GM18873 (cell line): ENCODE data around the gene VTI1A.

ENCODE experiments used
- ATAC-seq: cut with Tn5 transposase; IDR thresholded peaks from one replicate; pipeline ENCODE4 v1.9.1; 2021; ENCODE audit warnings: mild to moderate bottlenecking, moderate library complexity, moderate number of reproducible peaks; ENCODE audit not compliant: unreplicated experiment, low FRiP score

VTI1A gene

DNA sequence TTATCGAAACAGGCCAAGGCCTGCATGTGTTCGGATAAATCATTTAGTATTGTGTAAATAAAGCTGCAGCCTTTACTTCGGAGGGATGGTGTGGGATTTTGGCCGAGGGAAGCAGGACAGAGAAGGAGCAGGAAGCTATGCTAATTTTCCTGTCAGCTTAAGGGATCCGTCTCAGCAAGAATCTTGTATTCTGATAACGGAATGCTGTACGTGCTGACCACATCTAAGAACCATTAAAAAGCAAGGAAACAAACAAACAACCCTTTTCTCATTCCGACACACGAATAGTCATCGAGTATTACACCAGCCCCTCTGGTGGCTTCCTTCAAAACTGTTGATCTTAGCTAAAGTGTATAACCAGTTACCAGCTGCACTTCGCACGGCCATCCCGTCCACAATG, 369.9 kb downstream of the VTI1A start:
- ATAC-seq = no peak

- ATAC-seq = no peak
These were observed 371.2 kb downstream of the VTI1A start for GRCh38 chr10:112817981-112818777.

DNA sequence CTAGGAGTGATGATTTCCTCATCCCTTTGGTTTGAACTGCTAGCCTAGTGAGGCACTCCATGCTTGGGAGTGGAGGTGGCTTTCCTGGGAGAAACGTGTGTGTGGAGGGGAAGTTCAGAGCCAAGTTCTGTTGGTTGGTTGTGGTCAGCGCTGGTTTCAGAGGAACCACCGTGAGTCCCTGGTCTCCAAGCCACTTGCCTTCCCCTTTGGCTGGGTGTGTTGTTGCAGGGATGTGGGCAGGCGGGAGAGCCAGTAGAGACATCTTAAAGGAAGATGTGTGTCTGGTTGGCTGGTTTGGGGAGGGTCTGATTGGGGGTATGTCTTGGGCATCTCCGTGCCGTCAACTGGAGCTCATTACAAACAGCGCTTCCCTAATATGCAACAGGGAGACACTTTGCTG, 372.2 kb downstream of the VTI1A start:
- ATAC-seq = no peak

- no peak for ATAC-seq
These were observed 373.3 kb downstream of the VTI1A start for GRCh38 chr10:112820320-112820719.

DNA sequence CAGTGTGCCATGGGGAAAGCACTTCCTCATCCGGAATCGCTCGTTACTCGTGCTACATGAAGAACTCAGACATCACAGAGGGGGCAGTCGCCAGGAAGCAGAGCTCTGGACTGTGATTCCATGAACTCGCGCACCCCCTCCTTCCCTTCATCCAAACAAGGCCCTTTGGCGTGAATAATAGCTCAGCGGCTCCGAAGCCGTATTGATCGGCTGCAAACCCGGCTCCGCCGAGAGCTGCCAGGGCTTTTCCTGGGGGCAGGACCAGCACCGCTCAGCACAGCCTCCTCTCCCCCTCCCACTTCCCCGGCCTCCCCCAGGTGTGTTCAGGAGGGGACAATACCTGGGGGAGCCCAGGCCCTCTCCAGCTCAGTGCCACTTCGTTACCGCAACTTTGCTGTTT, 374.0 kb downstream of the VTI1A start:
- no peak for ATAC-seq

DNA sequence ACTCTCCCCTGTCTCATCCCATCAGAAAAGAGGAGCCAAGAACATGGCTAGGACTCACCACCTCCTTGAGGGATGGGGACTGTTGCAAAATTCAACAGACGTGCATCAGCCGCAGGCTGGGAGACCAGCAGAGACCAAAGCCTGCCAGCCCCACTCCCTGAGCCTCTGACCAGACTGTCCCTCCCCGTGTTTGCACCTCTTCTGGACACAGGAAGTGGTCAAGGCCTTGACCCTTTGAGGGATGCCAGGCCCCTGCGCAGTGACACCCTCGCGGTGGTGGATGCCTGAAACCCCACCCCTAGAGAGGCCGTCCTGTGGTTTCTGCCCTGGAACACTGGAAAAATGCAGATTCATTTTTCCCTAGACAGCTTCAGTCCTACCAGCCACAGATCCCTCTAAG, 374.6 kb downstream of the VTI1A start:
- ATAC-seq = no peak

GRCh38 chr10:112823007-112823406, 376.0 kb downstream of the VTI1A start:
- no peak for ATAC-seq

DNA sequence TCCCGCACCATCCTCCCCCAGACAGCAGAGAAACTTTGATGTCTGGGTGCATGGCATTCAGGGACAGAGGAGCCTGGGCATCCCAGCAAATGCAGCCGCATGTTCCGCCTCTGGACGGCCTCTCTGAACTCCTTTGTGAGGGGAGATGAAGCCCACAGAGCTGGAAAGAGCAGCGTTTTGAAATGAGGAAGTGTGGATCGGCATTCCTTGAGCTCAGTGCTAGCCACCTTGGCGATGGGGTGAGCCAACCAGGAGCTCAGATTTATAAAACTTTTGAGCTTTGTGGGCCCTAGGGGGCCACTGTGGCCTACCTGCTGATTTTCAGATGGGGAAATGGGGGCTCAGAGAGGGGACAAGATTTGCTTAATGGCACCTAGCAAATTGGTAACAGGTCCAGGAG, 376.6 kb downstream of the VTI1A start:
- ATAC-seq = no peak

DNA sequence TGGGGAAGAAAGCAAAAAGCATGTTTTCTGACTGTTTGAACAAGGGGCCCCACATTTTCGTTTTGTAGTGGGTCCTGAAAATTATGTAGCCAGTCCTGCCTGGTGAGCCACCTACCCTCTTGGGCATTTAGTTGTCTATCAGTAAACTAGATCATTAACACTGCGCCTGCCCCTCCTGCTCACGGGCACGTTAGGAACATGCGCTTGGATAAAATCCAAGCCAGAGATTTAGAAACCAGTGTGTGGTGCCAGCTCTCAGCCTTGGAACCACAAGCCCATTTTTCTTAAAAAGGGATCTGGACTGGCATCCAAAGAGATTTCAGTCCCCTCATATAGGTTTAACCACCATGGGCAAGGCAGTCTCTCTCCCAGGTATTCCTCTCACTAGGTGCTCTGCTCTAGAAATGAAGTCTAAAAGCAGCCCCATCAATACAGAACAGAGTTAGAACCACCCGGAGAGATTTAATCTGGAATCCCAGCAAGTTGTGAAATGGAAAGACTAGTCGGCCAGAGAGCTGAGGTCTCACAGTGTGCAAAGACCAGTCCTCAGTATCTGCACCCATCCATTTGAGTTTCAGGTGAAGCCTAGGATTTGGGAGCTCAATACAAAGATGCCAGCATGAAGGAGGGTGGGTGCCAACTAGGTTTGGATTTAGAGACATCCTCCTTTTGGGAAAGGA, 379.1 kb downstream of the VTI1A start:
- no peak for ATAC-seq

- no peak for ATAC-seq
These were observed 380.1 kb downstream of the VTI1A start for GRCh38 chr10:112827086-112827485.

- ATAC-seq = no peak
These were observed 380.9 kb downstream of the VTI1A start for GRCh38 chr10:112827951-112828350.

DNA sequence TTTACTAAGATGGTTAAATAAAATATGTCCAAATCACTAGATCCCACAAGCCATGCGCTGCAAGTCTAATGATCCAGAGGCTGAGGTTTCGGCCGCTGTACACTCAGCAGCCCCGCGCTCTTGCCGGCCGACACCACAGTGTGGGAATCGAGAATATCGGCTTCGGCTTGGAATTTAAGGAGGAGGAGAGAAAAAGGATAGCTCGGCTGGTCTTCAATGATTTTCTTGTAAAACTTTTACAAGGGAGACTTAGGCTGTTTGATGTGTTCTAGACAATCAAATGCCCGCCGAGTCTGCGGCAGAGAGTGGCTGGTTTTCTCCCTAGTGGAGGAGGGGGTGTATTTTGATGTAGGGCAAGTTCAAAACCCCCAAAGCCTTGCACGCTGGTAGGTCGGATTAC, 384.8 kb downstream of the VTI1A start:
- no peak for ATAC-seq

GRCh38 chr10:112832361-112832878, 385.4 kb downstream of the VTI1A start:
- no peak for ATAC-seq

GRCh38 chr10:112832959-112833358, 385.9 kb downstream of the VTI1A start:
- ATAC-seq = no peak

DNA sequence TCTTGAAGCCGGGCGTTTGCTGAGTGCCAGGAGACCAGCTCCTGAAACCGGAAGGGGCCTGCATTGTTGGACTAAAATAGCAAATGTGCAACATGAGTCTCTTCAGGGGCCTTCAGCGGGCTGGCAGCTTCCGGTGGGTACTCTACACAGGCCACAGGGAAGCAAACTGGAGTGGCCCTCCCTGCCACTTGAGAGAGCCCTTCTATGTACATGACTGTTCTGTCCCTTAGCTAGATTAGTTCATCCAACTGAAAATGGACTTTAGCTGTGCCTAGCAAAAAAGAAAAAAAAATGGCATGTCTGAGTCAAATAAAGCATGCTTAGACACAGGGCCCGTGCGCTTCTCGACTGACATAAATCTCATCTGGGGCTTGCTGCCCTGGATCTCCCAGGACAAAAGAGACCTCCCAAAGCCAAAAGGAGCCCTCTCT, 387.8 kb downstream of the VTI1A start:
- ATAC-seq = no peak

DNA sequence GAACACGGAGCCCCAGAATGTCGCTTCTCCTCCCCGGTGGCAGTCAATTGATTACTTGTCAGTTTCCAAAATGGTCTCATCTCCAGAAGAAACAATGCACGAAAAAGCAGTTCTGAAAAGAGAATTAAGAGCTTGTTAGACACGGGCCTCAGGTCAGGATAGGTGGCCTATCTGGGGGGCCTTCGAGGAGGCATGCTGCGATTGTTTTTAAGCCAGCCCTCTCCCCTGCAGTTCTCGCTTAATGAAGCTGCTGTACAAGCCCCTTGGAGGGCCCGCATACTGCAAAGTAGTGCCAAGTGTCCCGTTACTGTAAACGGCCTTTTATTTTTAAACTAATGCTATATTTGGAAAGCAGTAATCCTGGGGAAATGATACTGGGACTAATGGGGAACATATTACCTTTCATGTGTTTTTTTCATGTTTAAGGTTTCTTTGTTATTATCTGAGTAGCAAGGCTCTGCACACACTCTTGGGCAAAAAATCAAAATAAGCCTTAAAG, 388.3 kb downstream of the VTI1A start:
- ATAC-seq = no peak

DNA sequence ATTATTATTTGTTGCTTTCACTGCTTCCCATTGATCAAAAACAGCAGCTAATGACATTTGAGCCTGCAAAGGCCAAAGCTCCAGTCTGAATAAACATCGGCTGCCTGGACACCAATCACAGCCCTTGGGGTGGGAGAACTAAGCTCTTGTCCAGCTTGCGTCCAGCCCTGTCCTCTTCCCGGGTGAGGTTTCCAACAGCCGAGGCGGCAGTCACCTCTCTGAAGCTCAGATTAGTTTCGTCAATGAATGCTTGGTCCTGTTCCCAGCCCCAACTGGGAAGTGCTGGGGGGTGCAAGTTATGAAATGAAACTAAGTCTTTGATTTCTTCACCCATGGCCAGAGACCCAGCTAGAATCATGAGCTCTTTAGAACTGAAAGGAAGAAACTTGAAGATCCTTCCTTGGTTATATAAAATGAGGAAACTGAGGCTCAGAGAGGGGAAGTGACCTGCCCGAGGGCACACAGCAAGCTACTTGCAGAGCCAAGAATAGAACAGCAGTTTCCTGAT, 389.0 kb downstream of the VTI1A start:
- ATAC-seq = no peak

DNA sequence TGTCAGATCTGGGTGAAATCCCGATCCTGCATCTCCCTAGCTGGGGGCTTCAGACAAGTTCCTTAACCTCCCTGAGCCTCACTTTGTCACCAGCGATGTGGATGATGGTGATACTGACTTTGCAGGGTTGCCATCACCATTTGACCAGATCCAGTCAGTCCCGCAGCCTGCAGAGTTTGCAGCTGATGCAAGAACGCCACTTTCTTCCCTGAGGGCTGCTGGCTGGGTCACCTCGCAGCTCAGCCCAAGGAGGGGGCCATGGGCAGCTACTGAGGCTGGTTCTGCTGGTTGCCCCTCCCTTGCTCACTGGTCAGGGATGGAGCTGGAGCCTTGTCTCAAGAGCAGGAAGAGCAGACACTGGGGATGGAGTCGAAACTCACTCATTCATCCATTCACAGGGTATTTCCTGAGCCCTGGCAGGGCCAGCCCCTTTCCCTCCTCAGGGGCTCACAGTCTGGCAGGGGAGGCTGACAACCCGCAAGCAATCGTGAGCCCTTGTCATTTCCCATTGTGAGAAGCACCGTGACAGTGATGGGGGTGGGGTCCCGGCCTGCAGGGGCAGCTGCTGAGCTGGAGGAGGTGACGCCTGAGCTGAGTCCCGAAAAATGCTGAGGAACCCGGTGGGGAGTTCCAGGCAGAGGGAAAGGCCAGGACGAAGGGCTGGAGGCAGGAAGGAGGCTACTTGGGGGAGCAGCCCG, 391.9 kb downstream of the VTI1A start:
- no peak for ATAC-seq

DNA sequence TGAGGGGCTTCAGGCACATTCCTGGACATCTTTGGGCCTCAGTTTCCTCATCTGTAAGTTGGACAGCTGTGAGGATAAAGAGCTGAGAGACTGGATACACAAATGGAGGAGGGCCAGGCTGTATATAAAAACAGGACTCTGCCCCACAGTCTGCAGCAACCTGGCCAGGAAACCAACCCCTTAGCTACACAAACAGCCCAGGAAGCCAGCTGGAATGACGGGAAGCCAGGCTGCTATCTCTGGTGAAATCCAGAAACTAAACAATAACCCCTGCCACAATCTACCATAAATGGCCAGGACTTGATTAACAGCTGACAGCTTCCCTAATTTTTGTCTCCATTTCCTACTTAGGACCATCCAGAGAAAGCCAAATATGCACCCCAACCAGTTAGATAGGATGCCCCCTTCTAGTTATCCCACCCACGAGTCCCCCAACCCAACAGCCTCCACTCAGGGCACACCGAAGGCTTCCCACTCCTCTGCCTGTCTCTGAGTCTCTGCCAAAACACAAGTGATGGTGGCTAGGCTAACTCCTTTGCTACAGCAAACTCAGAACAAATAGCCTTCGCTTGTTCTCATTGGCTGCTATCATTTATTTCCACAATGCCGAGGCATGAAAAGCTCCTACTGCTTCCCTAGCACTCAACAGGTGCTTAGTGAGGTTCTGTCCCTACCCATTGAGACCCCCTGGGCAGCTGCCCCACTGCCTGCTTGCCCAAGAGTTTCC, 393.1 kb downstream of the VTI1A start:
- ATAC-seq = no peak

- ATAC-seq = no peak
These were observed 394.5 kb downstream of the VTI1A start for GRCh38 chr10:112841549-112841948.
